ENCODE results near the gene BMP2K. TPM values are rescaled to one million over a fixed set of nuclear protein-coding genes. Genes with fewer than 3 reads are reported as not detected.

BMP2K gene
- total RNA-seq, 1 experiment from 2014 or later = 45.6 TPM

GRCh38 chr4:78762529-78762928 is 13.6 kb upstream of the BMP2K start:
- H3K4me3 ChIP-seq (ENCODE audit: low read depth, low read length) = no peak overlapping the region
- ChIA-PET POLR2A (no interaction called here), CTCF (no interaction called here)
- no peaks in the 10 kb centered on the region for H3K36me3 Mint-ChIP-seq (ENCODE audit: insufficient read depth, unreplicated experiment)
- no peaks in the 10 kb centered on the region for H3K36me3 ChIP-seq (ENCODE audit: control insufficient read depth, insufficient read depth, low read length)
- no peak overlapping the region for H3K27ac Mint-ChIP-seq (ENCODE audit: unreplicated experiment)
- no peak for DNase-seq
- no peak overlapping the region for H3K4me3 Mint-ChIP-seq (ENCODE audit: unreplicated experiment)
- TF ChIP-seq CTCF (IDR thresholded peaks at IDR 0.05; ENCODE audit: insufficient read depth in 1 of 2, low read depth in 1 of 2, low read length in 1 of 2, severe bottlenecking in 1 of 2, unreplicated experiment in 1 of 2) = no peak
- H3K27me3 ChIP-seq (replicated peaks; ENCODE audit: control insufficient read depth, insufficient read depth, low read length) = no peaks in the 10 kb centered on the region
- BruUV-seq (replicated peaks) = no TSS peak
- H3K4me1 ChIP-seq = no peaks in the 10 kb centered on the region
- intact Hi-C loops (cut with micrococcal nuclease; ENCODE audit: unreplicated experiment) = no loop called here
- no peaks in the 10 kb centered on the region for H3K4me1 Mint-ChIP-seq (ENCODE audit: low read depth, unreplicated experiment)
- no peaks in the 10 kb centered on the region for H3K27me3 Mint-ChIP-seq (ENCODE audit: insufficient read depth, unreplicated experiment)
- H3K9me3 ChIP-seq = no peaks in the 10 kb centered on the region
- H3K9me3 Mint-ChIP-seq (ENCODE audit: unreplicated experiment) = no peaks in the 10 kb centered on the region

GRCh38 chr4:78763251-78763650 is 12.9 kb upstream of the BMP2K start:
- Histone ChIP-seq H3K4me3 (ENCODE audit: low read depth, low read length) (no peak overlapping the region), H3K36me3 (ENCODE audit: control insufficient read depth, insufficient read depth, low read length) (no peaks in the 10 kb centered on the region), H3K4me1 (no peaks in the 10 kb centered on the region), H3K9me3 (no peaks in the 10 kb centered on the region), H3K27me3 (replicated peaks; ENCODE audit: control insufficient read depth, insufficient read depth, low read length) (no peaks in the 10 kb centered on the region)
- TF ChIP-seq CTCF (IDR thresholded peaks at IDR 0.05; ENCODE audit: insufficient read depth in 1 of 2, low read depth in 1 of 2, low read length in 1 of 2, severe bottlenecking in 1 of 2, unreplicated experiment in 1 of 2) = no peak
- ChIA-PET POLR2A (no interaction called here), CTCF (no interaction called here)
- no TSS peak for BruUV-seq (replicated peaks)
- no peak overlapping the region for H3K27ac Mint-ChIP-seq (ENCODE audit: unreplicated experiment)
- DNase-seq = no peak
- no peaks in the 10 kb centered on the region for H3K4me1 Mint-ChIP-seq (ENCODE audit: low read depth, unreplicated experiment)
- intact Hi-C loops (cut with micrococcal nuclease; ENCODE audit: unreplicated experiment) = no loop called here
- no peak overlapping the region for H3K4me3 Mint-ChIP-seq (ENCODE audit: unreplicated experiment)
- H3K36me3 Mint-ChIP-seq (ENCODE audit: insufficient read depth, unreplicated experiment) = no peaks in the 10 kb centered on the region
- H3K27me3 Mint-ChIP-seq (ENCODE audit: insufficient read depth, unreplicated experiment) = no peaks in the 10 kb centered on the region
- H3K9me3 Mint-ChIP-seq (ENCODE audit: unreplicated experiment) = no peaks in the 10 kb centered on the region

DNA sequence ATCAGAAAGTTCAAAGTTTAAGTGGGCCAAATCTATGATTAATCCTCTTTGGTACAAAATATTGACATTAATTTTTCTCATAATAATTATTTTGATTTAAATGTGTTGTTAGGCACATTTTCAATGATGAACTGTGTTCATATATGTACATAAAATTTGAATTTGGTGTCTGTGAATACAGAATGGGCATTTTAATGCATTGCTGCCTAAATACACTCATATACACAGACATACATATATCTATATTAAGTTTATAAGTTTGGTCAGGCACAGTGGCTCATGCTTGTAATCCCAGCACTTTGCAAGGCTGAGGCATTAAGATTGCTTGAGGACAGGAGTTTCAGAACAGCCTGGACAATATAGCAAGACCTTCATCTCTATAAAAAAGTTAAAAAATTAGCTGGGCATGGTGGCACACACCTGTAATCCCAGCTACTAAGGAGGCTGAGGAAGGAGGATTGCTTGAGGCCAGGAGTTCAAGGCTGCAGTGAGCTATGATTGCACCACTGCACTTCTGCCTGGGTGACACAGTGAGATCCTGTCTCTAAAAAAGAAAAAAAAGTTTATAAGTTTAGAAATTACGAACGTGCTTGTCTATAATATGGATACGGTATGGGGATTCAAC is 12.3 kb upstream of the BMP2K start:
- Histone ChIP-seq H3K4me3 (ENCODE audit: low read depth, low read length) (no peak overlapping the region), H3K9me3 (no peaks in the 10 kb centered on the region), H3K36me3 (ENCODE audit: control insufficient read depth, insufficient read depth, low read length) (no peaks in the 10 kb centered on the region), H3K4me1 (no peaks in the 10 kb centered on the region), H3K27me3 (replicated peaks; ENCODE audit: control insufficient read depth, insufficient read depth, low read length) (no peaks in the 10 kb centered on the region)
- no peak for DNase-seq
- ChIA-PET CTCF (no interaction called here), POLR2A (no interaction called here)
- no peak for TF ChIP-seq CTCF (IDR thresholded peaks at IDR 0.05; ENCODE audit: insufficient read depth in 1 of 2, low read depth in 1 of 2, low read length in 1 of 2, severe bottlenecking in 1 of 2, unreplicated experiment in 1 of 2)
- no peak overlapping the region for H3K27ac Mint-ChIP-seq (ENCODE audit: unreplicated experiment)
- BruUV-seq (replicated peaks) = no TSS peak
- H3K4me3 Mint-ChIP-seq (ENCODE audit: unreplicated experiment) = no peak overlapping the region
- no peaks in the 10 kb centered on the region for H3K4me1 Mint-ChIP-seq (ENCODE audit: low read depth, unreplicated experiment)
- no peaks in the 10 kb centered on the region for H3K27me3 Mint-ChIP-seq (ENCODE audit: insufficient read depth, unreplicated experiment)
- no peaks in the 10 kb centered on the region for H3K36me3 Mint-ChIP-seq (ENCODE audit: insufficient read depth, unreplicated experiment)
- intact Hi-C loops (cut with micrococcal nuclease; ENCODE audit: unreplicated experiment) = no loop called here
- H3K9me3 Mint-ChIP-seq (ENCODE audit: unreplicated experiment) = no peaks in the 10 kb centered on the region
